ENCODE data around the gene FLNC. TPM values are rescaled to one million over a fixed set of nuclear protein-coding genes. Genes with fewer than 3 reads are reported as not detected.

The FLNC gene
- polyA plus RNA-seq, 2 of the 4 experiments (the other 2 are of a cell fraction), result 0.43 to 3.4 TPM

DNA sequence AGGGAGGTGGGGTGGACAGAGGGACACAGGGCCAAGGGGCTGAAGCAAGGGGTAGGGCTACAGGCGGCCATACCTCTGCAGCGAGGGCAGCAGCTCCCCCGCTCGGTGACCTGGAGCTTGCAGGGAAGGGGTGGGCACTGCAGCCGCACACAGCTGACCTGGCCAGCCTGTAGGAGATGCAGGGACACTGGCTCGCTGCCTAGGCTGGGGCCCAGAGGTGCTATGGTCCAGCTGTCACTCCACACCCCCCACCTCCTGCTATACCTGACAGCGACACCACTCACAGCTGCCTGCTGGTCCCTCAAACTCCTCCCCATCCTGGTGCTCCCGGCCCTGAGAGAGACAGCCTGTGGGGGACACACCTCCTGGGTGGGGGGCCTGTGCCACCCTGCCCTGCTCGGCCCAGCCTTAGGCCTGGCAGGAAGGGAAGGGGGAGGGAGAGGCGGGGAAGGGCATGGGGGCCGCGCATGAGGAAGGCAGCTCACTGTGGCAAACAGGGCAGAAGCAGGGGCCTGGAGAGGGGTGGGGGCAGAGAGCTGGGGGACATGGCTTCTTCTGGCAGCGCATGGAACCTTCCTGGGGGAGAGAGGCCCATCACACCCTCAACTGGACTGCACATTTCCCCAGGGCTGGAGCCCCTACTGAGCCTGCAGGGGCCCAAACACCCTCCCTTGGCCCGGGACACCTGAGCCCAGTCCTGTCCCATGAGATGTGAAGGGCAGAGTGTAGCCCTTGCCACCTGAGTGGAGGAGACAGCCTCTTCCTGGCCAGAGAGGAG, 56.4 kb downstream of the FLNC start (continued):
- TF ChIP-seq, protein P1, sequence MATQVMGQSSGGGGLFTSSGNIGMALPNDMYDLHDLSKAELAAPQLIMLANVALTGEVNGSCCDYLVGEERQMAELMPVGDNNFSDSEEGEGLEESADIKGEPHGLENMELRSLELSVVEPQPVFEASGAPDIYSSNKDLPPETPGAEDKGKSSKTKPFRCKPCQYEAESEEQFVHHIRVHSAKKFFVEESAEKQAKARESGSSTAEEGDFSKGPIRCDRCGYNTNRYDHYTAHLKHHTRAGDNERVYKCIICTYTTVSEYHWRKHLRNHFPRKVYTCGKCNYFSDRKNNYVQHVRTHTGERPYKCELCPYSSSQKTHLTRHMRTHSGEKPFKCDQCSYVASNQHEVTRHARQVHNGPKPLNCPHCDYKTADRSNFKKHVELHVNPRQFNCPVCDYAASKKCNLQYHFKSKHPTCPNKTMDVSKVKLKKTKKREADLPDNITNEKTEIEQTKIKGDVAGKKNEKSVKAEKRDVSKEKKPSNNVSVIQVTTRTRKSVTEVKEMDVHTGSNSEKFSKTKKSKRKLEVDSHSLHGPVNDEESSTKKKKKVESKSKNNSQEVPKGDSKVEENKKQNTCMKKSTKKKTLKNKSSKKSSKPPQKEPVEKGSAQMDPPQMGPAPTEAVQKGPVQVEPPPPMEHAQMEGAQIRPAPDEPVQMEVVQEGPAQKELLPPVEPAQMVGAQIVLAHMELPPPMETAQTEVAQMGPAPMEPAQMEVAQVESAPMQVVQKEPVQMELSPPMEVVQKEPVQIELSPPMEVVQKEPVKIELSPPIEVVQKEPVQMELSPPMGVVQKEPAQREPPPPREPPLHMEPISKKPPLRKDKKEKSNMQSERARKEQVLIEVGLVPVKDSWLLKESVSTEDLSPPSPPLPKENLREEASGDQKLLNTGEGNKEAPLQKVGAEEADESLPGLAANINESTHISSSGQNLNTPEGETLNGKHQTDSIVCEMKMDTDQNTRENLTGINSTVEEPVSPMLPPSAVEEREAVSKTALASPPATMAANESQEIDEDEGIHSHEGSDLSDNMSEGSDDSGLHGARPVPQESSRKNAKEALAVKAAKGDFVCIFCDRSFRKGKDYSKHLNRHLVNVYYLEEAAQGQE (IDR thresholded peaks at IDR 0.05), result no peak
- no peak for TF ChIP-seq MAFK (IDR thresholded peaks at IDR 0.05; ENCODE audit: partially characterized antibody)
- TF ChIP-seq, protein P2, sequence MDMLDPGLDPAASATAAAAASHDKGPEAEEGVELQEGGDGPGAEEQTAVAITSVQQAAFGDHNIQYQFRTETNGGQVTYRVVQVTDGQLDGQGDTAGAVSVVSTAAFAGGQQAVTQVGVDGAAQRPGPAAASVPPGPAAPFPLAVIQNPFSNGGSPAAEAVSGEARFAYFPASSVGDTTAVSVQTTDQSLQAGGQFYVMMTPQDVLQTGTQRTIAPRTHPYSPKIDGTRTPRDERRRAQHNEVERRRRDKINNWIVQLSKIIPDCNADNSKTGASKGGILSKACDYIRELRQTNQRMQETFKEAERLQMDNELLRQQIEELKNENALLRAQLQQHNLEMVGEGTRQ (IDR thresholded peaks at IDR 0.05), result no peak
- no peak for TF ChIP-seq FOSB (CRISPR knock-in tag; IDR thresholded peaks at IDR 0.05)
- TF ChIP-seq ZC3H11A (IDR thresholded peaks at IDR 0.05), result no peak
- no peak for TF ChIP-seq CEBPB (IDR thresholded peaks at IDR 0.05)
- TF ChIP-seq RNF2 (IDR thresholded peaks at IDR 0.05; ENCODE audit: borderline replicate concordance, low read depth), result no peak
- TF ChIP-seq POLR2AphosphoS2 (conservative IDR thresholded peaks at IDR 0.05; ENCODE audit: low read length), result no peak
- TF ChIP-seq ESRRA (IDR thresholded peaks at IDR 0.05; ENCODE audit: borderline replicate concordance, low read length), result no peak
- no peak for TF ChIP-seq HOXB5 (CRISPR knock-in tag; IDR thresholded peaks at IDR 0.05)
- TF ChIP-seq, protein P3, sequence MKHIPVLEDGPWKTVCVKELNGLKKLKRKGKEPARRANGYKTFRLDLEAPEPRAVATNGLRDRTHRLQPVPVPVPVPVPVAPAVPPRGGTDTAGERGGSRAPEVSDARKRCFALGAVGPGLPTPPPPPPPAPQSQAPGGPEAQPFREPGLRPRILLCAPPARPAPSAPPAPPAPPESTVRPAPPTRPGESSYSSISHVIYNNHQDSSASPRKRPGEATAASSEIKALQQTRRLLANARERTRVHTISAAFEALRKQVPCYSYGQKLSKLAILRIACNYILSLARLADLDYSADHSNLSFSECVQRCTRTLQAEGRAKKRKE (CRISPR knock-in tag; IDR thresholded peaks at IDR 0.05; ENCODE audit: low read depth), result no peak

DNA sequence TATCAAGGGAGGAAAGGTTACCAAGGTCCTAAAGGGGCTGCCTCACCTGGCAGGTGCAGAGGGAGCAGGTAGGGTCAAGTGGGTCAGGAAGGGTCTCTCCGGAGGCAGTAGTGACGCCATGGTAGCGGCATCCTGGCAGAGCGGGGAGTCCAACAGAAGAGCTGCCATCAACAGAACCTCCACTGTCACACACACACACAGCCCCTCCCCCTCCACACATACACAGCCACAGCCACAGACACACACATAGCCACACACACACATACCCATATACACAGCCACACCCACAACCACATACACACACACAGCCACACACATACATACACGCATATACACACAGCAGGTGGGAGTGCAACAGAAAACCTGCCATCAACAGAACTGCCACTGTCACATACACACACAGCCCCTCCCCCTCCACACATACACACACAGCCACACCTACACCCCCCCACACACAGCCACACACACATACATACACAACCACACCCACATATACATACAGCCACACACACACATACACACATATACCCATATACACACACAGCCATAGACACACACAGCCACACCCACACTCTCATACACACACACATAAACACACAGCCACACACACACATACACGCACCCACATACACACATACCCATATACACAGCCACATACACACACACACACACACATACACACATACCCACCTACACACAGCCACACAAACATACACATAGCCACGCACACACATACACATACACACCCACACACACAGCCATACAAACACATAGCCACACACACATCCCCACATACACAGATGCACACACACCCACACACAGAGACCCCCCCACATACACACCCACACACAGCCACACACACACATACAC, 57.2 kb downstream of the FLNC start:
- FAIRE-seq, result no peak
- H3K9me3 ChIP-seq, result no peaks in the 10 kb centered on the region
- DNase-seq (ENCODE audit: low read depth in 1 of 2, low spot score in 1 of 2), result no peak
- TF ChIP-seq EHF (CRISPR knock-in tag; IDR thresholded peaks at IDR 0.05) (no peak), ZSCAN20 (CRISPR knock-in tag; IDR thresholded peaks at IDR 0.05) (no peak)
- TF ChIP-seq, protein P4, sequence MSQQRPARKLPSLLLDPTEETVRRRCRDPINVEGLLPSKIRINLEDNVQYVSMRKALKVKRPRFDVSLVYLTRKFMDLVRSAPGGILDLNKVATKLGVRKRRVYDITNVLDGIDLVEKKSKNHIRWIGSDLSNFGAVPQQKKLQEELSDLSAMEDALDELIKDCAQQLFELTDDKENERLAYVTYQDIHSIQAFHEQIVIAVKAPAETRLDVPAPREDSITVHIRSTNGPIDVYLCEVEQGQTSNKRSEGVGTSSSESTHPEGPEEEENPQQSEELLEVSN (IDR thresholded peaks at IDR 0.05; ENCODE audit: borderline replicate concordance, low read depth), result no peak
- TF ChIP-seq, protein P5, sequence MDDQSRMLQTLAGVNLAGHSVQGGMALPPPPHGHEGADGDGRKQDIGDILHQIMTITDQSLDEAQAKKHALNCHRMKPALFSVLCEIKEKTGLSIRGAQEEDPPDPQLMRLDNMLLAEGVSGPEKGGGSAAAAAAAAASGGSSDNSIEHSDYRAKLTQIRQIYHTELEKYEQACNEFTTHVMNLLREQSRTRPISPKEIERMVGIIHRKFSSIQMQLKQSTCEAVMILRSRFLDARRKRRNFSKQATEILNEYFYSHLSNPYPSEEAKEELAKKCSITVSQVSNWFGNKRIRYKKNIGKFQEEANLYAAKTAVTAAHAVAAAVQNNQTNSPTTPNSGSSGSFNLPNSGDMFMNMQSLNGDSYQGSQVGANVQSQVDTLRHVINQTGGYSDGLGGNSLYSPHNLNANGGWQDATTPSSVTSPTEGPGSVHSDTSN (IDR thresholded peaks at IDR 0.05), result no peak
- H3K27ac ChIP-seq, result no peak overlapping the region
- CTCF ChIA-PET, result interaction anchor here (0.6 to 9.4 kb wide), 4 partner anchors 10 to 414 kb away, joined by 3 to 225 read pairs (median 3); partner anchors contain the start of gene ATP6V1F
- no peak for ATAC-seq
- WGBS (ENCODE audit: missing lambda C conversion rate), result 80% methylated on average over 7 of the region's 7 CpGs
- H3K4me2 ChIP-seq, result no peak overlapping the region
- no peaks in the 10 kb centered on the region; the same call in 2 of the 3 replicates for H3K4me1 ChIP-seq
- H3K4me3 ChIP-seq, result no peak overlapping the region
- POLR2A ChIA-PET, result no interaction called here
